BLaER1 (cell line): Measurements from ENCODE around the gene LUC7L3.

ENCODE experiments used
- H3K27ac ChIP-seq: shearing (Covaris generic); formaldehyde crosslinking; 2 replicates; pipeline ENCODE4 v1.8.1; 2022
- H3K27me3 ChIP-seq: shearing (Covaris generic); formaldehyde crosslinking; 2 replicates; pipeline ENCODE4 v1.8.1; 2022
- H3K36me3 ChIP-seq: shearing (Covaris generic); formaldehyde crosslinking; 2 replicates; pipeline ENCODE4 v1.8.1; 2022
- H3K4me1 ChIP-seq: shearing (Covaris generic); formaldehyde crosslinking; 2 replicates; pipeline ENCODE4 v1.8.1; 2022
- H3K4me2 ChIP-seq: shearing (Covaris generic); formaldehyde crosslinking; 2 replicates; pipeline ENCODE4 v1.8.1; 2022
- H3K4me3 ChIP-seq: shearing (Covaris generic); formaldehyde crosslinking; 2 replicates; pipeline ENCODE4 v1.8.1; 2022
- H3K9ac ChIP-seq: shearing (Covaris generic); formaldehyde crosslinking; 2 replicates; pipeline ENCODE4 v1.8.1; 2022
- H3K9me3 ChIP-seq: shearing (Covaris generic); formaldehyde crosslinking; 2 replicates; pipeline ENCODE4 v1.8.1; 2022
- H4K20me1 ChIP-seq: shearing (Covaris generic); formaldehyde crosslinking; 2 replicates; pipeline ENCODE4 v1.8.1; 2022
- Cebpa-rat ChIP-seq: shearing (Covaris generic); IDR thresholded peaks from 2 replicates; pipeline ENCODE4 v1.8.1; 2022

The LUC7L3 gene

DNA sequence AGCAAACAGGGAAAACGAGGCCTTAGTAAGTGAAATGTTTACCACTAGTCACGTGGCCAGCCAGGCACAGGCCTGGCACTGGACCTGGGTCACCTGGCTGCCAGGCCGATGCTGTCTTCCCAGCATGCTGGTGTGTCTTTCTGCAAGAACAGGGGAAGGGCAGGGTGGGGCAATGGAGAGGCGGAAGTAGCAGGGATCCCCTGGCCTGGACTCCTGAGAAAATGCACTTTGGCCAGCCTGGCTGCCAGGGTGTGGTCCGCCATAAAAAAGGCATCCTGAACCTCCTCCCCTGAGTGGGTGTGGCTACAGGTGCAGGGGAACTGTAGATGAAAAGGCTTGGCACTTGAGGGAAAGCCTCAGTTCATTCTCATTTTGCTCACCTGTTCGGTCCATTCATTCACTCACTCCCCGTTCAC, 49.0 kb downstream of the LUC7L3 start:
- Histone ChIP-seq H3K4me1 (peaks cover 46% of the 10 kb centered on the region), H3K27me3 (no peaks in the 10 kb centered on the region), H3K9me3 (no peaks in the 10 kb centered on the region), H3K4me3 (no peak overlapping the region), H3K9ac (no peak overlapping the region), H3K4me2 (no peak overlapping the region), H3K27ac (no peak overlapping the region), H4K20me1 (no peaks in the 10 kb centered on the region), H3K36me3 (no peaks in the 10 kb centered on the region)
- TF ChIP-seq Cebpa-rat = no peak

DNA sequence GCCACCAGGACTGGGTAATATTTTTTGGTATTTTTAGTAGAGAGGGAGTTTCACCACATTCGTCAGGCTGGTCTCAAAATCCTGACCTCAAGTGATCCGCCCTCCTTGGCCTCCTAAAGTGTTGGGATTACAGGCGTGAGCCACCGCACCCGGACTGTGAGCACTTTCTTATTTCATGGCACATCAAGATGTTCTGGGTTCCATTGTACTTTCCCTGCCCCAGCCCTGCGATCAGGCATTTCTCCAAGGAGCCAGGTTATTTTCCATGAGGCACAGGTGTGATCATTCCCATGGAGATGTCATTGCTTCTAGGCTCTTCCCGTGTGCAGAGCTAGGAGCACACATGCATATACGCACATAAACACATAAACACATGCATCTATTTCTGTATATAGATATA, 50.5 kb downstream of the LUC7L3 start:
- Histone ChIP-seq H3K36me3 (no peaks in the 10 kb centered on the region), H3K4me2 (no peak overlapping the region), H3K27me3 (no peaks in the 10 kb centered on the region), H3K4me1 (peaks cover 30% of the 10 kb centered on the region), H3K4me3 (no peak overlapping the region), H4K20me1 (no peaks in the 10 kb centered on the region), H3K9ac (no peak overlapping the region), H3K27ac (no peak overlapping the region), H3K9me3 (no peaks in the 10 kb centered on the region)
- TF ChIP-seq Cebpa-rat = no peak

DNA sequence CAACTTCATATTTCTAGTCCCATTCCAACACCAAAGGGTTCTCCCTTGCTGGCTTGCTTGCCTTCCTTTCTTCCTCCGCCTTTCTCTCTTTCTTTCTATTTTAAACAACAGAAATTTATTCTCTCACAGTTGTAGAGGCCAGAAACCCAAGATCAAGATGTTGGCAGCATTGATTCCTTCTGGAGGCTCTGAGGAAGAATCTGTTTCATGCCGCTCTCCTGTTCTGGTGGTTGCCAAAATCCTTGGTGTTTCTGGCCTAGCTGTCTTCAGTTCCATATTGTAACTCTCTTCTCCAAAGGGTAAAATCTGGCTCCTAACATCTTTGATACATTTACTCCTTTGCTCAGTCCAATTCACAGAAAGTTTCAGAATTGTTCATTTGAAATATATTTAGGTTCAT, 50.9 kb downstream of the LUC7L3 start:
- no peaks in the 10 kb centered on the region for H4K20me1 ChIP-seq
- H3K27me3 ChIP-seq = no peaks in the 10 kb centered on the region
- no peaks in the 10 kb centered on the region for H3K9me3 ChIP-seq
- H3K4me2 ChIP-seq = no peak overlapping the region
- TF ChIP-seq Cebpa-rat = no peak
- no peak overlapping the region for H3K9ac ChIP-seq
- H3K36me3 ChIP-seq = no peaks in the 10 kb centered on the region
- no peak overlapping the region for H3K4me3 ChIP-seq
- H3K27ac ChIP-seq = no peak overlapping the region
- H3K4me1 ChIP-seq = peaks cover 26% of the 10 kb centered on the region

DNA sequence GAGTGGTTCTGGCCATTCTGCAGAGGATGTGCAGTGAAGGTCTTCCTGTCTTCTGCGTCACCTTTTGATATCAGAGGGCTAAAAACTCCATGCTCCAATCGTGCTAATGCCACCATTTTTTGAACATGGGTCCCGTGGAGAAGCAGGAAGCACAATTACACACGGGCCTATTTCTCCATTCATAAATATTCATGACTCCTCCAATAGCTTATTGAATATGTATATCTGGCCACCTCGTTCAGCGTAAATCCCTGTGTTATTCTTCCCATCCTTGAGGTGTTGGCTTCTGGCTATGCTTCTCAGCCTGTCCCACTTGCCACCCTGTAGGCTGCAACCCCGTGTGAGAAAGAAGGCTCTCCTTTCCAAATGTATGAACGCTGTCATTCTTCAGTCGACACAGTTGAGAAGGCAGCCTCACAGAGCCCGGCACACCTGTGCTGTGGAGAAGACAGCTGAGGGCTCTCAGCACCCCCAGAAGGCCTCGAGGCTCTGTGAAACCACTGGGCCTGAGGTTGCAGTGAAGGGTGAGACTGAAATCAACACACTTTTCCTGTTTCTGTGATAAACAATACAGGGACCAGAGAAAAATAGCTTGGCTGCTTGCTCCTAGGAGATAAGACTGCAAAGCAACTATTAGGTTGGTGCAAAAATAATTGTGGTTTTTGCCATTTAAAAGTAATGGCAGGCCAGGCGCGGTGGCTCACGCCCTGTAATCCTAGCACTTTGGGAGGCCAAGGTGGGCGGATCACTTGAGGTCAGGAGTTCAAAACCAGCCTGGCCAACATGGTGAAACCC, 52.8 kb downstream of the LUC7L3 start:
- Histone ChIP-seq H3K4me2 (peak overlapping the region; percentile 40), H3K9me3 (no peaks in the 10 kb centered on the region), H4K20me1 (no peaks in the 10 kb centered on the region), H3K4me3 (no peak overlapping the region), H3K27ac (no peak overlapping the region), H3K4me1 (peaks cover 17% of the 10 kb centered on the region), H3K36me3 (no peaks in the 10 kb centered on the region), H3K27me3 (no peaks in the 10 kb centered on the region), H3K9ac (no peak overlapping the region)
- no peak for TF ChIP-seq Cebpa-rat

DNA sequence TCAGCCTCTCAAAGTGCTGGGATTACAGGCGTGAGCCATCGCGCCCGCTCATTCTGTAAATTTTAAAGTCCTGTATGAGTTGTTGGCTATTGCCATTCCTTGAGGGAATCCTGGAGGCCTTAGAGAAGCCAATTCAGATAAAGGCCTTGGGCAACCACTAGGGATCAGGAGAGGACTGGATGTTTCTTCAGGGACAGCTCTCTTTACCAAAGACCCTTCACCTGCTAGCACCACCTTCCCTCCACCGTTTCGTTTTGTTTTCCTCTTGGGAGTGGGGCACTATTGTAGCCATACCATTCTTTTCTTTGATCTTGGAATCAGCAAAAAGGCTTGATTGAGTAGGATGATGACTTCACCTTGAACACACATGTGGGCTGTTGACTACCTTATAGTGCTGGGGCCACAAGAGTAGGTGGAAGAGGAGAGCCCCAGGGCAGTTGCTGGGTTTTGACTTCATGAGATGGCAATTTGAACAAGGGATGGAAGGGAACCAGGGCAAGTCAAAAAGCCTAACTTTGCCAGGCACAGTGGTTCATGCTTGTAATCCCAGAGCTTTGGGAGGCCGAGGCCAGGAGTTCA, 54.9 kb downstream of the LUC7L3 start:
- no peak overlapping the region for H3K9ac ChIP-seq
- H3K36me3 ChIP-seq = no peaks in the 10 kb centered on the region
- H3K27ac ChIP-seq = no peak overlapping the region
- no peak overlapping the region for H3K4me2 ChIP-seq
- H4K20me1 ChIP-seq = no peaks in the 10 kb centered on the region
- H3K9me3 ChIP-seq = no peaks in the 10 kb centered on the region
- TF ChIP-seq Cebpa-rat = no peak
- H3K27me3 ChIP-seq = no peaks in the 10 kb centered on the region
- H3K4me3 ChIP-seq = no peak overlapping the region
- H3K4me1 ChIP-seq = peaks cover 17% of the 10 kb centered on the region

DNA sequence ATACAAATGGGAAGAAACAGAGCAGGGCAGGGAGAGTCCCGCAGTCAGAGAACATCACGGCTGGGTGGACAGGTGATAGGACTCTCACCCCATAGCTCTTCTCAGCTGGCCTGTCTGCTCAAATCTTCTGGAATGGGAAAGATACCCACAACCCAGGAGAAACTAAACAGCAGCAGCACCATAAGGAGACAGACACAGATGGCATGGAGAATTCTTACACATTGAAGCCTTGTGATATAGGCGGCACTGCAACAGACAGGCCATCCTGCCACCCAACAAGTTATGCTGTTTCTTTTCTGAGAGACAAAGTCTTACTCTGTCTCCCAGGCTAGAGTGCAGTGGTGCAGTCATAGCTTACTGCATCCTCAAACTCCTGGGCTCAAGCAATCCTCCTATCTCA, 56.5 kb downstream of the LUC7L3 start:
- TF ChIP-seq Cebpa-rat = no peak
- H4K20me1 ChIP-seq = no peaks in the 10 kb centered on the region
- H3K4me2 ChIP-seq = no peak overlapping the region

DNA sequence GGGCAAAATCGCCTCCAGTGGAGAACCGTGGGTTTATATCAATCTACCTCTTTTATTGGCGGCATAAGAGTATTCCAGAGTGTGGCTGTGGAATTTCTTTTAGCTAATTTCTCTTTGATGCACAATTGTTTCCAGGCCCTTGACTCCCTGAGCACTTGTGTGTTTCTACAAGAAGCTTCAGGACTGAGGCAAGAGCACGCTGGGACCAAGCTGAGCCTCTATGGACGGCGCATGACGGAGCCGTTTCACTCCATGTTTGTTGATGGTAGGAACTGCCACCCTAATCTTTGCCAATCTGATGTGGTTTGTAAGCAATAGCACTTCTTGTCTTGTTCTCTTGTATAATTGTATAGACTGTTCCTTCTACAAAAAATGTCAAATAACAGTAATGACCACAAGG, 59.1 kb downstream of the LUC7L3 start:
- no peaks in the 10 kb centered on the region for H3K9me3 ChIP-seq
- no peaks in the 10 kb centered on the region for H3K27me3 ChIP-seq
- H3K36me3 ChIP-seq = no peaks in the 10 kb centered on the region
- no peaks in the 10 kb centered on the region for H3K4me1 ChIP-seq
- H4K20me1 ChIP-seq = no peaks in the 10 kb centered on the region
- no peak for TF ChIP-seq Cebpa-rat
- H3K4me2 ChIP-seq = no peak overlapping the region
- no peak overlapping the region for H3K27ac ChIP-seq
- no peak overlapping the region for H3K4me3 ChIP-seq
- no peak overlapping the region for H3K9ac ChIP-seq

More for the DNA sequence above, 56.5 kb downstream of the LUC7L3 start:
- Histone ChIP-seq H3K9me3 (no peaks in the 10 kb centered on the region), H3K9ac (no peak overlapping the region), H3K4me3 (no peak overlapping the region), H3K27me3 (no peaks in the 10 kb centered on the region), H3K36me3 (no peaks in the 10 kb centered on the region), H3K27ac (no peak overlapping the region), H3K4me1 (peaks cover 17% of the 10 kb centered on the region)

DNA sequence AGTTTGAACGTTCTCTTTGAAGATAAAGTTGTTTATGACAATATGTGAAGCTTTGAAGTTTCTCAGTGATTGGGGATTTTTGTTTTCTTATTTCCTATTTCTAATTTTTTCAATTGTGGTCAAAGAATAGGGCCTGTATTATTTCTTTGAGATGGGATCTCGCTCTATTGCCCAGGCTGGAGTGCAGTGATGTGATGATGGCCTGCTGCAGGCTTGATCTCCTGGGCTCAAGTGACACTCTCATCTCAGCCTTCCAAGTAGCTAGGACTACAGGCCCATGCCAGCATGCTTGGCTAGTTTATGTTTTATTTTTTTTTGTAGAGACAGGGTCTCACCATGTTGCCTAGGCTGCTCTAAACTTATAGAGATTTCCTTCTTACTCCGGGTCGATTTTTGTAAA, 59.6 kb downstream of the LUC7L3 start:
- no peak overlapping the region for H3K27ac ChIP-seq
- TF ChIP-seq Cebpa-rat = no peak
- no peaks in the 10 kb centered on the region for H3K36me3 ChIP-seq

DNA sequence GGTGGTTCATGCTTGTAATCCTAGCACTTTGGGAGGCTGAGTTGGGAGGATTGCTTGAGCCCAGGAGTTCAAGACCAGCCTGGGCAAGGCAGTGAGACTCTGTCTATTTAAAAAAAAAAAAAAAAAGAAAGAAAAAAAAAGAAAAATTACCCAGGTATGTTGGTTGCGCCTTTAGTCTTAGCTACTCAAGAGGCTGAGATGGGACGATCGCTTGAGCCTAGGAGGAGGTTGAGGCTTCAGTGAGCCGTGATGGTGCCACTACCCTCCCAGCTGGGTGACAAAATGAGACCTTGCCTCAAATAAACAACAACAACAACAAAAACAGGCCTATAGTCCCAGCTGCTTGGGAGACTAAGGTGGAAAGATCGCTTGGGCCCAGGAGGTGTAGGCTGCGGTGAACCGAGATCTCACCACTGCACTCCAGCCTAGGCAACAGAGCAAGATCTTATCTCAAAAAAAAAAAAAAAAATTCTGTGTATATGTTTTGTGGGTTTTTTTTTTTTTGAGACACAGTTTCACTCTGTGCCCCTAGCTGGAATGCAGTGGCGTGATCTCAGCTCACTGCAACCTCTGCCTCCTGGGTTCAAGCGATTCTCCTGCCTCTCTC, 60.4 kb downstream of the LUC7L3 start:
- no peak overlapping the region for H3K27ac ChIP-seq
- no peak for TF ChIP-seq Cebpa-rat
- H3K4me3 ChIP-seq = no peak overlapping the region
- no peak overlapping the region for H3K4me2 ChIP-seq
- no peaks in the 10 kb centered on the region for H3K9me3 ChIP-seq
- no peaks in the 10 kb centered on the region for H3K27me3 ChIP-seq
- H3K36me3 ChIP-seq = no peaks in the 10 kb centered on the region
- H3K9ac ChIP-seq = no peak overlapping the region
- H4K20me1 ChIP-seq = no peaks in the 10 kb centered on the region
- H3K4me1 ChIP-seq = no peaks in the 10 kb centered on the region

More for the DNA sequence above, 59.6 kb downstream of the LUC7L3 start:
- H3K4me3 ChIP-seq = no peak overlapping the region
- no peaks in the 10 kb centered on the region for H3K4me1 ChIP-seq
- H3K9ac ChIP-seq = no peak overlapping the region
- H3K4me2 ChIP-seq = no peak overlapping the region
- H3K9me3 ChIP-seq = no peaks in the 10 kb centered on the region
- no peaks in the 10 kb centered on the region for H3K27me3 ChIP-seq
- H4K20me1 ChIP-seq = no peaks in the 10 kb centered on the region

DNA sequence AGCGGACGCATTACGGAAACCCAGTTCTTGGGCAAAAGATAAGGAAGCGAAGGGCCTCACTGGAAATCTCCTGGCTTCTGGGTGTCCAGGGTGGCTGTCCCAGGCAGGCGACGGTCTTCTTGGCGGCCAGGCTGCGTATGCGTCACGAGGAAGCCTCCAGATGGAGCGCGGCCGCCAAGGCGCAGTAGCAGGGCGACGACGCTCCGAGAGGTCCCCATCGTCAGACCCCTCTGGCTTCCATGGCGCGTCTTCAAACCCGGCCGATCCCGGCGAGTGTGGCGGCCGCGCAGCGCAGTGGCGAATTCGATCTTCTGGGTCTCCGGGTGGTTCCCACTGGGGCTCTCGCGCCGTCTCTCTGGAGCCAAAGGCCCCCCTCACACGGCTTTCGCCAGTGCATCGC, 61.8 kb downstream of the LUC7L3 start:
- Histone ChIP-seq H3K4me3 (no peak overlapping the region), H3K9me3 (no peaks in the 10 kb centered on the region), H3K27me3 (no peaks in the 10 kb centered on the region), H3K9ac (no peak overlapping the region), H3K27ac (no peak overlapping the region), H3K36me3 (no peaks in the 10 kb centered on the region), H4K20me1 (no peaks in the 10 kb centered on the region), H3K4me2 (no peak overlapping the region), H3K4me1 (no peaks in the 10 kb centered on the region)
- TF ChIP-seq Cebpa-rat = no peak
